SK-N-MC (cell line): ENCODE measurements around the gene NPIPA7.
"Not testable (repeated sequence)": the region's sequence is repeated elsewhere in the genome, so short reads cannot be mapped to it uniquely, and the experiment has no call there.

ENCODE experiments used
- FOXP2 ChIP-seq: optimal IDR thresholded peaks from 2 replicates; pipeline ENCODE3; 2011; ENCODE audit warnings: mild to moderate bottlenecking, moderate library complexity; ENCODE audit not compliant: insufficient read depth; ENCODE audit errors: extremely low read length, control extremely low read depth
- POLR2AphosphoS5 ChIP-seq: IDR thresholded peaks from 2 replicates; pipeline ENCODE4 v1.6.1; 2012; ENCODE audit warnings: mild to moderate bottlenecking, low read depth, low read length, borderline replicate concordance

DNA sequence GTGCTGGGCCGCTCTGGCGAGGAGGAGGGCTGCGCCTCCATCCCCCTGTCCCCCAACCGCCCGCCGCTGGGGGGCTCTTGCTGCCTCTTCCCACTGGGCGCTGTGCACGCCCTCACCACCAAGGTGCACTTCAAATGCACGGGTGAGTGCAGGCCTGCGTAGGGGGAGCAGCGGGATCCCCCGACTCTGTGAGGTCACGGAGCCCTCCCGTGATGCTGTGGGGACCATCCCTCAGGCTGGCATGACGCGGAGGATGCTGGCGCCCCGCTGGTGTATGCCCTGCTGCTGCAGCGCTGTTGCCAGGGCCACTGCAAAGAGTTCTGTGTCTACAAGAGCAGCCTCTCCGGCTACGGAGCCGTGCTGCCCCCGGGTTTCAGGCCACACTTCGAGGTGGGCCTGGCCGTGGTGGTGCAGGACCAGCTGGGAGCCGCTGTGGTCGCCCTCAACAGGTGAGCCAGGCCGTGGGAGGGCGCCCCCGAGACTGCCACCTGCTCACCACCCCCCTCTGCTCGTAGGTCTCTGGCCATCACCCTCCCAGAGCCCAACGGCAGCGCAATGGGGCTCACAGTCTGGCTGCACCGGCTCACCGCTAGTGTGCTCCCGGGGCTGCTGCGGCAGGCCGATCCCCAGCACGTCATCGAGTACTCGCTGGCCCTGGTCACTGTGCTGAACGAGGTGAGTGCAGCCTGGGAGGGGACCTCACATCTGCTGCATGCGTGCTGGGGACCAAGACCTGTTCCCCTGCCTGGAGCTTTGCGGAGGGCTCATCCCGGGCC is 9.7 kb upstream of the NPIPA7 start:
- not testable (repeated sequence) for TF ChIP-seq POLR2AphosphoS5, FOXP2
